OCI-LY7 (cell line): Measurements from ENCODE around the gene ALDH1B1. TPM values are rescaled to one million over a fixed set of nuclear protein-coding genes. Genes with fewer than 3 reads are reported as not detected.

Experiments
- BruUV-seq: library from RNA; stranded (reverse); fragments of 400-500 nt; replicated peaks from 2 replicates; lab custom pipeline; 2021; lab: Mats Ljungman, UMichigan
- CTCF ChIA-PET: fragments of 300-600 bp; sonication (Branson Sonifier 250); formaldehyde crosslinking; loops from one replicate; lab custom pipeline; 2022; ENCODE audit warnings: antibody characterized with exemption; ENCODE audit not compliant: unreplicated experiment; lab: Charles Lee
- POLR2A ChIA-PET: fragments of 300-600 bp; sonication (Branson Sonifier 250); formaldehyde crosslinking; loops from one replicate; lab custom pipeline; 2022; ENCODE audit warnings: antibody characterized with exemption; lab: Charles Lee
- DNase-seq: peaks from one replicate; pipeline ENCODE4 v3.0.0-alpha.2; 2015; ENCODE audit warnings: low spot score
- H2AFZ ChIP-seq: fragments of 200-600 bp; sonication (generic), shearing (Covaris generic); 2 replicates; pipeline ENCODE4 v1.6.1; 2014; ENCODE audit warnings: mild to moderate bottlenecking, antibody characterized with exemption, low read length, moderate library complexity
- H3K27ac ChIP-seq: fragments of 200-600 bp; sonication (generic); 2 replicates; pipeline ENCODE4 v1.5.1; 2014; ENCODE audit warnings: mixed run types, low read depth, mild to moderate bottlenecking, moderate library complexity, low read length, inconsistent platforms; ENCODE audit not compliant: poor library complexity, severe bottlenecking
- H3K36me3 ChIP-seq: fragments of 200-600 bp; sonication (generic); 2 replicates; pipeline ENCODE4 v1.6.1; 2014; ENCODE audit warnings: mild to moderate bottlenecking, antibody characterized with exemption, low read length, moderate library complexity, mixed read lengths; ENCODE audit not compliant: insufficient read depth
- H3K4me1 ChIP-seq: fragments of 200-600 bp; sonication (generic); 2 replicates; pipeline ENCODE4 v1.5.1; 2014; ENCODE audit warnings: mild to moderate bottlenecking, low read length; ENCODE audit not compliant: insufficient read depth, poor library complexity, severe bottlenecking
- H3K4me2 ChIP-seq: fragments of 200-600 bp; sonication (generic); 2 replicates; pipeline ENCODE4 v1.6.1; 2014; ENCODE audit warnings: mild to moderate bottlenecking, low read length
- H3K4me3 ChIP-seq: fragments of 200-600 bp; sonication (generic); 2 replicates; pipeline ENCODE4 v1.5.1; 2014; ENCODE audit warnings: mild to moderate bottlenecking, low read depth, low read length; ENCODE audit not compliant: poor library complexity, severe bottlenecking
- H3K79me2 ChIP-seq: fragments of 200-600 bp; sonication (generic); 2 replicates; pipeline ENCODE4 v1.6.1; 2016; ENCODE audit warnings: low read depth, mild to moderate bottlenecking, low read length, moderate library complexity, mixed read lengths; ENCODE audit not compliant: insufficient read depth
- H3K9me2 ChIP-seq: fragments of 200-600 bp; sonication (generic); 2 replicates; pipeline ENCODE4 v1.6.1; 2016; ENCODE audit warnings: mild to moderate bottlenecking, low read length, mixed read lengths; ENCODE audit not compliant: insufficient read depth
- H3K9me3 ChIP-seq: fragments of 200-600 bp; sonication (generic); 2 replicates; pipeline ENCODE4 v1.6.1; 2014; ENCODE audit warnings: mild to moderate bottlenecking, mixed run types, low read length, mixed read lengths
- H4K20me1 ChIP-seq: fragments of 200-600 bp; sonication (generic); 2 replicates; pipeline ENCODE4 v1.6.1; 2014; ENCODE audit warnings: mild to moderate bottlenecking, antibody characterized with exemption, low read length, moderate library complexity, mixed read lengths; ENCODE audit not compliant: insufficient read depth
- CTCF ChIP-seq: fragments of 200-600 bp; sonication (generic); conservative IDR thresholded peaks from 2 replicates; pipeline ENCODE4 v1.5.1; 2014; ENCODE audit warnings: mild to moderate bottlenecking, antibody characterized with exemption, low read length, moderate library complexity, mixed read lengths
- EZH2phosphoT487 ChIP-seq: fragments of 200-600 bp; sonication (generic); IDR thresholded peaks from 2 replicates; pipeline ENCODE4 v1.6.1; 2018; ENCODE audit warnings: low read depth, borderline replicate concordance, mild to moderate bottlenecking, mixed run types, antibody characterized with exemption, low read length, moderate library complexity, mixed read lengths
- intact Hi-C: fragments of 100-400 bp; cut with micrococcal nuclease; formaldehyde crosslinking; loops from one replicate; pipeline ENCODE4 v1.10.0; 2022; ENCODE audit not compliant: unreplicated experiment
- total RNA-seq, 2 experiments: library from RNA; depleted of rRNA in 1 of 2; stranded (reverse); fragments of >200 nt in 1 of 2; shearing (Covaris generic) in 1 of 2; gene quantifications; 2 replicates each; pipeline ENCODE4 v1.2.3, GENCODE V29; 2014 to 2022

ALDH1B1 gene
- total RNA-seq, 2 experiments from 2014 or later: 0.32 to 8.6 TPM

- Histone ChIP-seq H3K9me3 (no peaks in the 10 kb centered on the region), H3K27ac (no peak overlapping the region), H3K79me2 (no peaks in the 10 kb centered on the region), H2AFZ (no peak overlapping the region), H3K4me3 (no peak overlapping the region), H3K9me2 (no peaks in the 10 kb centered on the region), H3K4me2 (no peak overlapping the region), H3K36me3 (no peaks in the 10 kb centered on the region), H4K20me1 (no peaks in the 10 kb centered on the region), H3K4me1 (no peaks in the 10 kb centered on the region)
- ChIA-PET CTCF (no interaction called here), POLR2A (no interaction called here)
- no TSS peak for BruUV-seq
- intact Hi-C loops: no loop called here
- no peak for TF ChIP-seq EZH2phosphoT487
- no peak for TF ChIP-seq CTCF
- no peak for DNase-seq
Observed at GRCh38 chr9:38447703-38448102, 55.2 kb downstream of the ALDH1B1 start.

Other genes starting within 250 kb of the ALDH1B1 start
- not detected in 2 replicates for gene IGFBPL1, start 31.8 kb downstream of the ALDH1B1 start, total RNA-seq (2014; rRNA removed; shearing (Covaris generic))
- gene IGFBPL1, start 31.8 kb downstream of the ALDH1B1 start, total RNA-seq (2022): not detected in 2 replicates
- gene ANKRD18A, start 227.9 kb downstream of the ALDH1B1 start, total RNA-seq (2014; rRNA removed; shearing (Covaris generic)): not detected in 2 replicates
- not detected in 2 replicates for gene ANKRD18A, start 227.9 kb downstream of the ALDH1B1 start, total RNA-seq (2022)